Stimulated activated CD8-positive, alpha-beta memory T cell treated with anti-CD3 and anti-CD28 coated beads, Interleukin-15, amount 100 ng/mL, for 48 hours (primary cell): Measurements from ENCODE around the gene ACVR2B.

Source experiments
- DNase-seq, 2 donors: peaks; one replicate each; pipeline ENCODE4 v3.0.0-alpha.2; 2020; ENCODE audit warnings: low read depth in 2 of 2

ACVR2B gene

GRCh38 chr3:38488949-38489348 lies 35.3 kb downstream of the ACVR2B start:
- no peak for DNase-seq

GRCh38 chr3:38489766-38490165 lies 36.1 kb downstream of the ACVR2B start:
- no peak for DNase-seq

GRCh38 chr3:38490281-38491030 lies 36.8 kb downstream of the ACVR2B start:
- no peak for DNase-seq

GRCh38 chr3:38491215-38491614 lies 37.5 kb downstream of the ACVR2B start:
- DNase-seq, result no peak

GRCh38 chr3:38493031-38493430 lies 39.3 kb downstream of the ACVR2B start:
- DNase-seq, result no peak

GRCh38 chr3:38496131-38496910 lies 42.6 kb downstream of the ACVR2B start, which contains the start of gene EXOG:
TSS of gene EXOG (plus strand) at chr3:38496340. CDS start at chr3:38496368, 28 bp downstream.
- DNase-seq, result peak; percentile 88 to 90

GRCh38 chr3:38497031-38497430 lies 43.3 kb downstream of the ACVR2B start:
- DNase-seq, result no peak

GRCh38 chr3:38500688-38501417 lies 47.2 kb downstream of the ACVR2B start:
- no peak for DNase-seq

GRCh38 chr3:38507120-38507519 lies 53.4 kb downstream of the ACVR2B start:
- no peak for DNase-seq

- no peak for DNase-seq
Observed at GRCh38 chr3:38509732-38510131, 56.0 kb downstream of the ACVR2B start.

GRCh38 chr3:38510631-38511030 lies 56.9 kb downstream of the ACVR2B start:
- no peak for DNase-seq

- no peak for DNase-seq
Observed at GRCh38 chr3:38511546-38511945, 57.9 kb downstream of the ACVR2B start.

GRCh38 chr3:38515367-38515766 lies 61.7 kb downstream of the ACVR2B start:
- DNase-seq, result no peak

GRCh38 chr3:38516669-38517068 lies 63.0 kb downstream of the ACVR2B start:
- DNase-seq, result no peak

- DNase-seq, result no peak
Observed at GRCh38 chr3:38519000-38519399, 65.3 kb downstream of the ACVR2B start.

- DNase-seq, result no peak
Observed at GRCh38 chr3:38519651-38520050, 66.0 kb downstream of the ACVR2B start.

- peak; percentile 13 to 23 for DNase-seq
Observed at GRCh38 chr3:38521391-38521987, 67.8 kb downstream of the ACVR2B start.

GRCh38 chr3:38522002-38522401 lies 68.3 kb downstream of the ACVR2B start:
- no peak for DNase-seq

GRCh38 chr3:38524141-38524739 lies 70.5 kb downstream of the ACVR2B start:
- DNase-seq, result no peak

GRCh38 chr3:38526792-38527191 lies 73.1 kb downstream of the ACVR2B start:
- no peak for DNase-seq

- DNase-seq, result no peak
Observed at GRCh38 chr3:38528457-38528856, 74.8 kb downstream of the ACVR2B start.

GRCh38 chr3:38532529-38532928 lies 78.8 kb downstream of the ACVR2B start:
- no peak for DNase-seq
